Muscle layer of colon (tissue), 2 donors: Measurements from ENCODE around the gene ZNF80.
"Not testable (repeated sequence)": the region's sequence is repeated elsewhere in the genome, so short reads cannot be mapped to it uniquely, and the experiment has no call there.

Experiments
- H3K27ac ChIP-seq: one replicate; pipeline ENCODE4 v1.7.0; 2013; ENCODE audit warnings: low read depth, mild to moderate bottlenecking, low read length, moderate library complexity
- H3K27me3 ChIP-seq, 2 donors: one replicate each; pipeline ENCODE4 v1.7.0; 2013; ENCODE audit warnings: low read length in 2 of 2, mild to moderate bottlenecking in 2 of 2; ENCODE audit not compliant: insufficient read depth in 2 of 2, control insufficient read depth in 1 of 2
- H3K36me3 ChIP-seq: one replicate; pipeline ENCODE4 v1.7.0; 2013; ENCODE audit warnings: mild to moderate bottlenecking, low read length; ENCODE audit not compliant: insufficient read depth
- H3K4me1 ChIP-seq: one replicate; pipeline ENCODE4 v1.7.0; 2013; ENCODE audit warnings: mild to moderate bottlenecking, low read length; ENCODE audit not compliant: insufficient read depth
- H3K4me3 ChIP-seq, 2 donors: one replicate each; pipeline ENCODE4 v1.7.0; 2013; ENCODE audit warnings: low read length in 2 of 2, low read depth in 1 of 2, mild to moderate bottlenecking in 1 of 2, moderate library complexity in 1 of 2
- H3K9ac ChIP-seq: one replicate; pipeline ENCODE4 v1.7.0; 2013; ENCODE audit warnings: low read length
- H3K9me3 ChIP-seq: one replicate; pipeline ENCODE4 v1.7.0; 2013; ENCODE audit warnings: mild to moderate bottlenecking, low read length
- donor health status: abdominal sarcoma.
- donor health status: Adenocarcinoma of cecum.

Gene ZNF80

DNA sequence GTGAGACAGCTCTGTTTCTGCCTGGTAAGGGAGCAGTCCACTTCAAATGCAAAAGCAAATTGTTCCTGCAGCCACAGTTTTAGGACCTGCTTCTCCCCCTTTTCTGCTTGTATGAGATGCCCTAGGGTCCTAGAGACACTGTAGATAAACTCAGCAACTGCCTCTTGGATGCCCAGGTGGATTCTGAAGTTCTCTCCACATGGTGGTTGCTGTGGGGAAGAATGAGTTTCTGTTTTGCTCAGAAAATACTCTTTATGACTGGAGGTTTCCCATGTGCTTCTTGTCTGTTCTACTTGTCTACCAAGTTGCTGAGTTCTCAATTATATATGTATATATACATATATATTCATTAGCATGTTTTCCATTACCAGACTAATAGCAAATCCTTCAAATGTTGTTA lies 5.6 kb upstream of the ZNF80 start:
- no peaks in the 10 kb centered on the region for H3K27me3 ChIP-seq
- H3K4me3 ChIP-seq = no peak overlapping the region
- H3K36me3 ChIP-seq = no peaks in the 10 kb centered on the region
- H3K9ac ChIP-seq = no peak overlapping the region
- no peaks in the 10 kb centered on the region for H3K4me1 ChIP-seq
- no peaks in the 10 kb centered on the region for H3K9me3 ChIP-seq
- no peak overlapping the region for H3K27ac ChIP-seq

DNA sequence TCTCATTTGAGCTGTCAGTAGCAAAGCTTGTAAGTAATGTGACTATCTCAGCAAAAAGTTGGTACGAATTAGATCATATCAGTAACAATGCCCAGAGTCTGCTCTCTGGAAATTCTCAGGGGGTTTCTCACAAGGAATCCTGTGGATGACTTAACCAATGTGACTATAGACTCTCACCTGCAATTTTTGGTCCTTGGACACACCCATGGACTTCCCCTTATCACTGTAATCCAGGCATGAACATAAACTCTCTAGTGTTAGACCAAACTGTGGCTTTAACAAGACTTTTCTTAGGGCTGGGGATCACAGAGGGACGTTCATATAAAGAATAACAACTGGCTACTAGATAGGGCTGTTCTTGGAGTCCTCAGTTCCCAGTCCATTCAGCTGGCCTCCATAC lies 3.9 kb upstream of the ZNF80 start:
- Histone ChIP-seq H3K36me3 (no peaks in the 10 kb centered on the region), H3K27ac (no peak overlapping the region), H3K9me3 (no peaks in the 10 kb centered on the region), H3K4me3 (no peak overlapping the region), H3K9ac (no peak overlapping the region), H3K4me1 (no peaks in the 10 kb centered on the region), H3K27me3 (no peaks in the 10 kb centered on the region)

GRCh38 chr3:114238146-114238785 lies 888 bp upstream of the ZNF80 start:
- H3K27me3 ChIP-seq, H3K36me3 ChIP-seq, H3K4me1 ChIP-seq, H3K9ac ChIP-seq, H3K9me3 ChIP-seq, H3K27ac ChIP-seq, H3K4me3 ChIP-seq: not testable (repeated sequence)

- H3K9me3 ChIP-seq = no peaks in the 10 kb centered on the region
- no peak overlapping the region for H3K4me3 ChIP-seq
- H3K36me3 ChIP-seq = no peaks in the 10 kb centered on the region
- no peak overlapping the region for H3K9ac ChIP-seq
- no peaks in the 10 kb centered on the region for H3K4me1 ChIP-seq
- no peak overlapping the region for H3K27ac ChIP-seq
- no peaks in the 10 kb centered on the region for H3K27me3 ChIP-seq
Observed at GRCh38 chr3:114235431-114235830, 1.9 kb downstream of the ZNF80 start.

- no peaks in the 10 kb centered on the region for H3K27me3 ChIP-seq
- no peaks in the 10 kb centered on the region for H3K9me3 ChIP-seq
- H3K4me1 ChIP-seq = no peaks in the 10 kb centered on the region
- no peaks in the 10 kb centered on the region for H3K36me3 ChIP-seq
- no peak overlapping the region for H3K9ac ChIP-seq
- no peak overlapping the region for H3K27ac ChIP-seq
- no peak overlapping the region for H3K4me3 ChIP-seq
Observed at GRCh38 chr3:114234745-114235144, 2.6 kb downstream of the ZNF80 start.

DNA sequence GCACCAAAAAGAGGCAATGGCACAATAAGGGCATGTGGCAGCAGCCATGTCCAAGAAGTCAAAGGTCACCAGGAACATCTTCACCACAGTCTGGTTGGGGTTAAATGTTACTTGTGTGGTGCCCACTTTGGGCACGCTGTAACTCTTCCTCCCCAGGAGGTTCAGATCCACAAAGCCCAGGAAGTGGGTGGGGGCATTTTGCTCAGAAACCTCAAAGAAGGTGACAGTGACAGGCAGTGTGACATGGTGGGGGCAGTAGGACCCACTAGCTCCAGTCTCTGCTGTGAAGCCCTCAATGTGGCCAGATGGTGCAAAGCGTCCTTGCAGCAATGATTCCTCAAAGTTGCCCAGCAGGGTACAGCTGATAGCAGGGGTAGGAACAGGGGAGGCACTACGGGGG lies 5.8 kb downstream of the ZNF80 start:
- H3K27ac ChIP-seq = no peak overlapping the region
- H3K9me3 ChIP-seq = no peaks in the 10 kb centered on the region
- H3K9ac ChIP-seq = no peak overlapping the region
- no peaks in the 10 kb centered on the region for H3K4me1 ChIP-seq
- no peaks in the 10 kb centered on the region for H3K36me3 ChIP-seq
- no peak overlapping the region for H3K4me3 ChIP-seq
- no peaks in the 10 kb centered on the region for H3K27me3 ChIP-seq

DNA sequence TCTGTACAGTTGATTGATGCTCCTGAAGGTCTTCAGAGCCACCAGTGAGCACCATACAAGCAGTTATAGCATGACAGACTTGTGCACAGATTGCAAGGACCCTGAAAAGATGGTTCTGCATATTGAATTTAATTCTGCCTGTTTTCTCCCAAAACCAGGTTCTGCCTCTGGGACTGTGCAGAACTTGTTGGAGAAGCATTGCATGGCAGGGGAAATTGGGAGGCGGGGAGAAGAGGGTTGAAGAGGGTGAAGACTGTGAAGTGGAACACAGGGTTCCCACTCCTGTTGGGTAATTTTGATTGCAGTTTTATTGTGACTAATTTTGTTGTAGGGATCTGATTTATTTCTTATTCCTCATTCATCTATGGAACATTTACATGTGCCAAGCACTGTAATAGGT lies 10.3 kb downstream of the ZNF80 start:
- peaks cover 8% of the 10 kb centered on the region for H3K9me3 ChIP-seq
- no peak overlapping the region for H3K9ac ChIP-seq
- H3K4me3 ChIP-seq = no peak overlapping the region
- H3K27ac ChIP-seq = no peak overlapping the region
- no peaks in the 10 kb centered on the region for H3K36me3 ChIP-seq
- H3K4me1 ChIP-seq = no peaks in the 10 kb centered on the region
- no peaks in the 10 kb centered on the region for H3K27me3 ChIP-seq

- H3K9ac ChIP-seq = no peak overlapping the region
- H3K27me3 ChIP-seq = no peaks in the 10 kb centered on the region
- no peak overlapping the region for H3K4me3 ChIP-seq
- no peak overlapping the region for H3K27ac ChIP-seq
- H3K4me1 ChIP-seq = no peaks in the 10 kb centered on the region
- peaks cover 8% of the 10 kb centered on the region for H3K9me3 ChIP-seq
- H3K36me3 ChIP-seq = no peaks in the 10 kb centered on the region
Observed at GRCh38 chr3:114226313-114226712, 11.1 kb downstream of the ZNF80 start.

DNA sequence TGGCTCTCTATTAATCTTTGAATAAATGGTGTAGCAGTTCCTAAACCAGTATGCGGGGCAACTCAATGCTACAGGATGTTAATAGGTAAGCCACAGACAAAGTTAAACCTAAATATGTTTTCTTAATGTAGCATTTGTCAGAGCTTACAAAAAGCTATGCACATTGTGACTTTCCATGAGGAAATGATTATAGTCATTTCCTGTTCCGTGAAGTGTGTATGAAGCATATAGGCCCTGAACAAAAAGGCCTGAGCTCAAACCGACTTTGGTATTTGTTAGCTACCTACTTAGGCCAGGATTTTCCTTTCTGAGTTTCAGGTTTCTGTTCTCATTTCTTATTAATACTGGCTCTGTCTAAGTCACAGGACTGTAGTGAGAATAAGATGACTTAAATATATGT lies 14.2 kb downstream of the ZNF80 start:
- H3K9me3 ChIP-seq = peaks cover 8% of the 10 kb centered on the region
- H3K27me3 ChIP-seq = no peaks in the 10 kb centered on the region
- no peak overlapping the region for H3K27ac ChIP-seq
- no peak overlapping the region for H3K9ac ChIP-seq
- no peak overlapping the region for H3K4me3 ChIP-seq
- H3K36me3 ChIP-seq = no peaks in the 10 kb centered on the region
- H3K4me1 ChIP-seq = no peaks in the 10 kb centered on the region

DNA sequence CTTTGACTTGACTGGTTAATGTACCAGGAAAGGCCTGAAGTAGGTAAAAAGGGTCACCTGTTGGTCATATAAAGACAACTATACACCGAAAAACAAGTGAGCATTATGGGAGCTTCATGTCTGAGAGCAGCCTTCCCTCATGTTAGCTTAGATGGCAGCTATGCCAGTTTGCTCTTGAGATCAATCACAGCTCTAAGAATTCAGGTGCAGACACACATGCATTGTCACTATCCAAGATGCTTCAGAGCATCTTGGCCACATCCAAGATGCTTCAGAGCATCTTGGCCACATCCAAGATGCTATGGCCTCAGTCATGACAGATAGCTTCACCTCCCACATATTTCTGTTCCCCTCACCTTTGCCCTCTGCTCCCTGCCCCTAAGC lies 15.5 kb downstream of the ZNF80 start:
- Histone ChIP-seq H3K9ac (no peak overlapping the region), H3K4me1 (no peaks in the 10 kb centered on the region), H3K27ac (no peak overlapping the region), H3K36me3 (no peaks in the 10 kb centered on the region), H3K4me3 (no peak overlapping the region), H3K27me3 (no peaks in the 10 kb centered on the region), H3K9me3 (peaks cover 8% of the 10 kb centered on the region)

DNA sequence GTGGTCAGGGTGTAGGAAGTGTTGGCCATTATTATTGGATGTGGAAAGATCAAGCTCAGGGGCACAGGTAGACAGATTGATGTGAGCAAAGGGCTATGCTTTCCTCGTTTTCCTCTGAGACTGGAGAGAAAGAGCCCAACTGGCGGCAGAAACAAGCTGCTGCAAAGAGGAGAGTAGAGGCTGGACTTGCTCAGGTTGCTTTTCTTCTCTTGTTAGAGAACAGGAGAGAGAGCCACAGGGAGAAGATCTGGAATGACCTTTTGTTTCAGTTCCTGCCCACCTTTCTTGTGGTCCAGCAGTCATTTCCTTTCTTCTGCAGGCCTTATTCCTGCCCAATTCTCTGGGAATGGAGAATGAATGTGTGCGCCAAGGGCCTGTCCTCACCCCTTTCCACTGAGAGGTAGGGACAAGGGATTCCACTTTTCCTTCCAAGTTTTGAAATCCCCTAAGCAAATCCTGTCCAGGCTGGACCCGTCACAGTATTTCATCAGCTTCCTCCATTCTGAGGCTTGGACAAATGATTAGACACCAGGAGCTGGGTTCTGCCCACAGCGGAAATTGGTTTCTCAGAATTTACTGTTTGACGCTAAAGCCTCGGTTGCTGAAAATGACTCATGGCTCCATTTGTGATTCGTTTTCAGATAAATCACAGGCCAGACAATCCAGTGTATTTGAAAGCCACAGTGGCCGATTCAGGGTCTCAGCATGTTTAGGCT lies 16.1 kb downstream of the ZNF80 start:
- Histone ChIP-seq H3K36me3 (no peaks in the 10 kb centered on the region), H3K9me3 (peaks cover 8% of the 10 kb centered on the region), H3K9ac (no peak overlapping the region), H3K4me1 (no peaks in the 10 kb centered on the region), H3K27me3 (no peaks in the 10 kb centered on the region), H3K4me3 (no peak overlapping the region), H3K27ac (no peak overlapping the region)

GRCh38 chr3:114219741-114220140 lies 17.6 kb downstream of the ZNF80 start:
- H3K9me3 ChIP-seq = peaks cover 3% of the 10 kb centered on the region

More at GRCh38 chr3:114219741-114220140, 17.6 kb downstream of the ZNF80 start:
- Histone ChIP-seq H3K27me3 (no peaks in the 10 kb centered on the region), H3K4me3 (no peak overlapping the region), H3K27ac (no peak overlapping the region), H3K36me3 (no peaks in the 10 kb centered on the region), H3K9ac (no peak overlapping the region), H3K4me1 (no peaks in the 10 kb centered on the region)
